HepG2 (cell line): ENCODE measurements around the gene SNRNP27. TPM values are rescaled to one million over a fixed set of nuclear protein-coding genes. Genes with fewer than 3 reads are reported as not detected.
A peak's percentile ranks its signal among the peaks of the same experiment; 100 is the strongest.

Source experiments
- AGO1 ChIP-seq: fragments of 200-400 bp; formaldehyde crosslinking; IDR thresholded peaks from 2 replicates; pipeline ENCODE4 v1.6.1; 2017; ENCODE audit warnings: mild to moderate bottlenecking, low read depth, low read length, moderate library complexity; ENCODE audit not compliant: poor library complexity, severe bottlenecking
- ARID2 ChIP-seq: sonication (generic); formaldehyde crosslinking; IDR thresholded peaks from 2 replicates; pipeline ENCODE4 v1.8.1; 2022; ENCODE audit warnings: mild to moderate bottlenecking, missing genetic modification reagents, borderline replicate concordance
- CERS6 ChIP-seq: sonication (generic); formaldehyde crosslinking; IDR thresholded peaks from 2 replicates; pipeline ENCODE4 v1.5.0; 2020; ENCODE audit warnings: missing genetic modification reagents
- FOXK2 ChIP-seq: fragments of 450-650 bp; IDR thresholded peaks from 2 replicates; pipeline ENCODE4 v1.6.1; 2016
- HBP1 ChIP-seq: IDR thresholded peaks from 2 replicates; pipeline ENCODE4 v1.6.1; 2016; ENCODE audit warnings: low read depth, control low read depth
- HDAC2 ChIP-seq: sonication (generic); formaldehyde crosslinking; IDR thresholded peaks from 2 replicates; pipeline ENCODE4 v1.4.0; 2020; ENCODE audit warnings: missing genetic modification reagents
- HDAC6 ChIP-seq: fragments of 200-600 bp; sonication (generic); IDR thresholded peaks from 2 replicates; pipeline ENCODE4 v1.7.0; 2017; ENCODE audit warnings: mild to moderate bottlenecking, antibody characterized with exemption, low read length, low read depth
- HMGXB4 ChIP-seq, 2 experiments: sonication (generic) in 1 of 2; formaldehyde crosslinking in 1 of 2; IDR thresholded peaks; 2 replicates each; pipeline versions ENCODE4 v1.4.0 to v1.6.1; 2018 to 2020; ENCODE audit warnings: missing genetic modification reagents in 2 of 2, borderline replicate concordance in 1 of 2, low read depth in 1 of 2, mild to moderate bottlenecking in 1 of 2, missing biosample characterization in 1 of 2
- HNF1B ChIP-seq: sonication (generic); formaldehyde crosslinking; IDR thresholded peaks from 2 replicates; pipeline ENCODE4 v1.5.1; 2020; ENCODE audit warnings: mild to moderate bottlenecking, moderate library complexity, missing genetic modification reagents
- HNRNPL ChIP-seq: fragments of 200-400 bp; formaldehyde crosslinking; IDR thresholded peaks from 2 replicates; pipeline ENCODE4 v1.6.1; 2017; ENCODE audit warnings: mild to moderate bottlenecking, low read depth, low read length
- JARID2 ChIP-seq: sonication (generic); formaldehyde crosslinking; IDR thresholded peaks from 2 replicates; pipeline ENCODE4 v1.8.1; 2023; ENCODE audit warnings: missing genetic modification reagents, inconsistent platforms; ENCODE audit not compliant: insufficient replicate concordance
- NBN ChIP-seq: fragments of 450-650 bp; conservative IDR thresholded peaks from 2 replicates; pipeline ENCODE4 v1.6.1; 2017
- SRSF4 ChIP-seq: fragments of 200-400 bp; formaldehyde crosslinking; IDR thresholded peaks from one replicate; pipeline ENCODE4 v1.6.1; 2018; ENCODE audit warnings: mild to moderate bottlenecking, low read depth, low read length, moderate library complexity; ENCODE audit not compliant: poor library complexity, severe bottlenecking
- TARDBP ChIP-seq: sonication (generic); formaldehyde crosslinking; IDR thresholded peaks from 2 replicates; pipeline ENCODE4 v1.8.0; 2022; ENCODE audit warnings: mild to moderate bottlenecking, missing genetic modification reagents
- TFAP4 ChIP-seq: sonication (generic); IDR thresholded peaks from 2 replicates; pipeline ENCODE4 v1.6.1; 2016; ENCODE audit warnings: low read depth, borderline replicate concordance
- ZBTB2 ChIP-seq: sonication (generic); formaldehyde crosslinking; IDR thresholded peaks from 2 replicates; pipeline ENCODE4 v1.8.0; 2022; ENCODE audit warnings: low read depth, missing genetic modification reagents
- ZNF24 ChIP-seq: fragments of 450-650 bp; IDR thresholded peaks from 2 replicates; pipeline ENCODE4 v1.6.1; 2017; ENCODE audit warnings: antibody characterized with exemption, mild to moderate bottlenecking
- ZNF546 ChIP-seq: sonication (generic); formaldehyde crosslinking; conservative IDR thresholded peaks from 2 replicates; pipeline ENCODE4 v1.8.1; 2023; ENCODE audit warnings: mild to moderate bottlenecking, missing genetic modification reagents
- ZNF556 ChIP-seq: sonication (generic); formaldehyde crosslinking; IDR thresholded peaks from 2 replicates; pipeline ENCODE4 v1.4.0; 2020; ENCODE audit warnings: mild to moderate bottlenecking, missing genetic modification reagents, borderline replicate concordance
- ZNF564 ChIP-seq: sonication (generic); formaldehyde crosslinking; IDR thresholded peaks from 2 replicates; pipeline ENCODE4 v1.8.1; 2023; ENCODE audit warnings: mild to moderate bottlenecking, missing genetic modification reagents
- ZNF567 ChIP-seq: sonication (generic); formaldehyde crosslinking; IDR thresholded peaks from 2 replicates; pipeline ENCODE4 v1.8.1; 2023; ENCODE audit warnings: mild to moderate bottlenecking, missing genetic modification reagents, borderline replicate concordance
- polyA plus RNA-seq, 8 experiments: library from polyadenylated mRNA; depleted of rRNA in 3 of 8; stranded (reverse) in 7 of 8; unstranded in 1 of 8; fragments of >200 nt; fragmentation: Illumina TruSeq in 4 of 8; extraction: Trizol in 4 of 8; gene quantifications; 2 replicates each; pipeline versions ENCODE4 v1.2.1 to v1.2.3, GENCODE V29; 2011 to 2016; ENCODE audit warnings: low read depth in 4 of 8, missing spikeins in 1 of 8, mixed read lengths in 1 of 8; ENCODE audit not compliant: insufficient read depth in 1 of 8
- total RNA-seq, 5 experiments: library from RNA; depleted of rRNA; stranded (reverse); fragments of >200 nt; fragmentation: Illumina TruSeq; extraction: Trizol; gene quantifications; 2 replicates each; pipeline ENCODE4 v1.2.3, GENCODE V29; 2016; ENCODE audit warnings: low read depth in 1 of 5

SNRNP27 gene
- total and polyA plus RNA-seq, 2 of the 13 experiments (the other 11 are each of a cell fraction or from before 2014, with no cell fraction given): 49.8 to 54.6 TPM

- TF ChIP-seq ZNF546 (CRISPR knock-in tag): 0 out of 2 replicates have a peak, but pooled peaks have one; percentile 25
- no peak for TF ChIP-seq HNRNPL
- TF ChIP-seq NBN: no peak
- no peak for TF ChIP-seq HDAC6
- 0 out of 2 replicates have a peak, but pooled peaks have one; percentile 0 for TF ChIP-seq TFAP4
- 0 out of 2 replicates have a peak, but pooled peaks have one; percentile 9 for TF ChIP-seq ZNF567 (CRISPR knock-in tag)
- TF ChIP-seq HDAC2 (CRISPR knock-in tag): no peak
- no peak for TF ChIP-seq TARDBP
- TF ChIP-seq ZNF556 (CRISPR knock-in tag): no peak
- TF ChIP-seq JARID2: no peak
- TF ChIP-seq FOXK2: no peak
- no peak for TF ChIP-seq SRSF4
- TF ChIP-seq AGO1: no peak
- 0 out of 4 replicates have a peak, but pooled peaks of 1 of the 2 experiments have one; percentile 15 for TF ChIP-seq HMGXB4 (CRISPR knock-in tag; IDR thresholded peaks at IDR 0.05; ENCODE audit: borderline replicate concordance in 1 of 2, low read depth in 1 of 2)
- TF ChIP-seq ZNF24: peak; percentile 94
- no peak for TF ChIP-seq ZNF564
- peak; percentile 49; the same call in 1 of the 2 replicates for TF ChIP-seq HNF1B (CRISPR knock-in tag)
- no peak for TF ChIP-seq ARID2 (CRISPR knock-in tag)
- TF ChIP-seq CERS6 (CRISPR knock-in tag): no peak
- no peak for TF ChIP-seq HBP1 (CRISPR knock-in tag)
- no peak for TF ChIP-seq ZBTB2
These were observed 55.3 kb downstream of the SNRNP27 start (continued) for GRCh38 chr2:69948963-69949645.
